H9 (cell line): ENCODE data around the gene MUC15. TPM values are rescaled to one million over a fixed set of nuclear protein-coding genes. Genes with fewer than 3 reads are reported as not detected.

Experiments
- DNase-seq: peaks from one replicate; pipeline ENCODE4 v3.0.0-alpha.2; 2017
- H2AFZ ChIP-seq: one replicate; pipeline ENCODE4 v1.6.1; 2013; ENCODE audit warnings: mild to moderate bottlenecking, low read length, control low read depth, moderate library complexity
- H2AK5ac ChIP-seq: 2 replicates; pipeline ENCODE4 v1.6.1; 2013; ENCODE audit warnings: low read length, control low read depth, mixed read lengths; ENCODE audit not compliant: insufficient read length
- H2BK120ac ChIP-seq: one replicate; pipeline ENCODE4 v1.6.1; 2013; ENCODE audit warnings: low read depth, mild to moderate bottlenecking, low read length, control low read depth, inconsistent platforms; ENCODE audit not compliant: poor library complexity, severe bottlenecking
- H2BK12ac ChIP-seq: 2 replicates; pipeline ENCODE4 v1.6.1; 2013; ENCODE audit warnings: low read length, control low read depth, mixed read lengths, low read depth; ENCODE audit not compliant: insufficient read length
- H2BK15ac ChIP-seq: 2 replicates; pipeline ENCODE4 v1.6.1; 2013; ENCODE audit warnings: low read depth, low read length, control low read depth
- H2BK20ac ChIP-seq: one replicate; pipeline ENCODE4 v1.6.1; 2013; ENCODE audit warnings: low read depth, mild to moderate bottlenecking, low read length, control low read depth, inconsistent platforms; ENCODE audit not compliant: poor library complexity, severe bottlenecking
- H2BK5ac ChIP-seq: 2 replicates; pipeline ENCODE4 v1.6.1; 2013; ENCODE audit warnings: low read length, control low read depth, mixed read lengths; ENCODE audit not compliant: insufficient read length
- H3K14ac ChIP-seq: 2 replicates; pipeline ENCODE4 v1.6.1; 2013; ENCODE audit warnings: low read length, control low read depth; ENCODE audit not compliant: insufficient read depth
- H3K18ac ChIP-seq: 2 replicates; pipeline ENCODE4 v1.6.1; 2013; ENCODE audit warnings: low read depth, mild to moderate bottlenecking, mixed read lengths, low read length, control low read depth; ENCODE audit not compliant: insufficient read length
- H3K23ac ChIP-seq: 2 replicates; pipeline ENCODE4 v1.6.1; 2013; ENCODE audit warnings: low read length, control low read depth, mixed read lengths, low read depth; ENCODE audit not compliant: insufficient read length
- H3K23me2 ChIP-seq: 2 replicates; pipeline ENCODE4 v1.6.1; 2013; ENCODE audit warnings: low read depth, mild to moderate bottlenecking, mixed read lengths, low read length, control low read depth; ENCODE audit not compliant: insufficient read length, poor library complexity, severe bottlenecking
- H3K27ac ChIP-seq: 2 replicates; pipeline ENCODE4 v1.5.1; 2013; ENCODE audit warnings: low read length, control low read depth, mixed read lengths, low read depth; ENCODE audit not compliant: insufficient read length
- H3K27me3 ChIP-seq: 2 replicates; pipeline ENCODE4 v1.6.1; 2013; ENCODE audit warnings: low read length, control low read depth, inconsistent platforms; ENCODE audit not compliant: insufficient read depth
- H3K4ac ChIP-seq: 2 replicates; pipeline ENCODE4 v1.6.1; 2013; ENCODE audit warnings: low read depth, mild to moderate bottlenecking, control low read depth, inconsistent platforms, low read length, moderate library complexity
- H3K4me1 ChIP-seq: 2 replicates; pipeline ENCODE4 v1.6.1; 2013; ENCODE audit warnings: low read length, control low read depth, inconsistent platforms; ENCODE audit not compliant: insufficient read depth
- H3K4me2 ChIP-seq: 2 replicates; pipeline ENCODE4 v1.6.1; 2013; ENCODE audit warnings: low read length, control low read depth, mixed read lengths; ENCODE audit not compliant: insufficient read length, insufficient read depth
- H3K56ac ChIP-seq: 2 replicates; pipeline ENCODE4 v1.6.1; 2013; ENCODE audit warnings: low read depth, mild to moderate bottlenecking, mixed read lengths, low read length, control low read depth; ENCODE audit not compliant: insufficient read length
- H3K79me1 ChIP-seq: 2 replicates; pipeline ENCODE4 v1.6.1; 2013; ENCODE audit warnings: low read depth, mild to moderate bottlenecking, moderate library complexity, low read length, control low read depth, inconsistent platforms; ENCODE audit not compliant: insufficient read depth, poor library complexity, severe bottlenecking
- H3K79me2 ChIP-seq: 2 replicates; pipeline ENCODE4 v1.6.1; 2013; ENCODE audit warnings: low read length, control low read depth, inconsistent platforms; ENCODE audit not compliant: insufficient read depth
- H3K9ac ChIP-seq: 2 replicates; pipeline ENCODE4 v1.6.1; 2013; ENCODE audit warnings: low read length, control low read depth, mixed read lengths; ENCODE audit not compliant: insufficient read length; ENCODE audit errors: extremely low read depth
- H3K9me3 ChIP-seq: one replicate; pipeline ENCODE4 v1.6.1; 2013; ENCODE audit warnings: low read depth, low read length, inconsistent platforms; ENCODE audit not compliant: control insufficient read depth
- H3T11ph ChIP-seq: one replicate; pipeline ENCODE4 v1.6.1; 2013; ENCODE audit warnings: mild to moderate bottlenecking, low read length, control low read depth, inconsistent platforms
- H4K20me1 ChIP-seq: one replicate; pipeline ENCODE4 v1.6.1; 2013; ENCODE audit not compliant: control insufficient read depth, insufficient read length, insufficient read depth
- H4K5ac ChIP-seq: 2 replicates; pipeline ENCODE4 v1.6.1; 2013; ENCODE audit warnings: low read depth, mild to moderate bottlenecking, mixed read lengths, low read length, control low read depth; ENCODE audit not compliant: insufficient read length
- H4K8ac ChIP-seq: replicated peaks from 2 replicates; pipeline ENCODE4 v1.6.1; 2013; ENCODE audit warnings: low read length, control low read depth, mixed read lengths, low read depth; ENCODE audit not compliant: insufficient read length
- H4K91ac ChIP-seq: 2 replicates; pipeline ENCODE4 v1.6.1; 2013; ENCODE audit warnings: low read depth, mild to moderate bottlenecking, moderate library complexity, mixed read lengths, low read length, control low read depth; ENCODE audit not compliant: insufficient read length
- H3K27ac Mint-ChIP-seq, 3 experiments: 2 replicates in 2 of 3; 3 replicates in 1 of 3; pipeline ENCODE4 v1.8.0; 2020 to 2021; ENCODE audit warnings: mixed read lengths in 3 of 3, mild to moderate bottlenecking in 1 of 3, moderate library complexity in 1 of 3
- H3K27me3 Mint-ChIP-seq: 2 replicates; pipeline ENCODE4 v1.8.0; 2021; ENCODE audit warnings: low read depth, mild to moderate bottlenecking, moderate library complexity, mixed read lengths
- H3K36me3 Mint-ChIP-seq, 3 experiments: 2 replicates in 2 of 3; 3 replicates in 1 of 3; pipeline ENCODE4 v1.8.0; 2020 to 2021; ENCODE audit warnings: low read depth in 3 of 3, mixed read lengths in 3 of 3; ENCODE audit not compliant: insufficient read depth in 1 of 3
- H3K4me1 Mint-ChIP-seq, 2 experiments: 2 replicates each; pipeline ENCODE4 v1.8.0; 2020; ENCODE audit warnings: mixed read lengths in 2 of 2
- H3K4me3 Mint-ChIP-seq, 2 experiments: 2 replicates in 1 of 2; 3 replicates in 1 of 2; pipeline ENCODE4 v1.8.0; 2020 to 2021; ENCODE audit warnings: mild to moderate bottlenecking in 2 of 2, mixed read lengths in 2 of 2, moderate library complexity in 1 of 2
- H3K9me3 Mint-ChIP-seq, 2 experiments: 2 replicates in 1 of 2; 3 replicates in 1 of 2; pipeline ENCODE4 v1.8.0; 2020; ENCODE audit warnings: mild to moderate bottlenecking in 2 of 2, mixed read lengths in 2 of 2, moderate library complexity in 1 of 2
- CTCF ChIP-seq: fragments of 200-600 bp; sonication (generic); conservative IDR thresholded peaks from 3 replicates; pipeline ENCODE4 v1.8.0; 2021; ENCODE audit warnings: antibody characterized with exemption, mild to moderate bottlenecking
- WGBS: extraction: QIAGEN DNeasy Blood & Tissue Kit; methylation state at CpG from one replicate; pipeline ENCODE4 v1.1.7; 2013; ENCODE audit warnings: missing lambda C conversion rate, low lambda C conversion rate, mixed read lengths; ENCODE audit not compliant: insufficient read length; ENCODE audit errors: extremely low coverage; 5-methylcytosine and 5-hydroxymethylcytosine counted together
- total RNA-seq: library from RNA; stranded (reverse); gene quantifications from 2 replicates; pipeline ENCODE4 v1.2.1, GENCODE V29; 2021

MUC15 gene
- total RNA-seq, 1 experiment from 2014 or later, result not detected

- DNase-seq, result no peak
- H3K4ac ChIP-seq, result no peak overlapping the region
- H3K23me2 ChIP-seq, result no peaks in the 10 kb centered on the region
- H3K23ac ChIP-seq, result no peak overlapping the region
- H4K5ac ChIP-seq, result no peak overlapping the region
- H3K56ac ChIP-seq, result no peak overlapping the region
- no peaks in the 10 kb centered on the region for H4K20me1 ChIP-seq
- no peaks in the 10 kb centered on the region for H3K79me1 ChIP-seq
- H4K91ac ChIP-seq, result no peak overlapping the region
- no peak overlapping the region for H2BK15ac ChIP-seq
- H3K4me2 ChIP-seq, result no peak overlapping the region
- no peaks in the 10 kb centered on the region for H3K79me2 ChIP-seq
- H2BK12ac ChIP-seq, result no peak overlapping the region
- H3K14ac ChIP-seq, result no peak overlapping the region
- no peak overlapping the region for H3K27ac ChIP-seq
- H3K27me3 Mint-ChIP-seq, result no peaks in the 10 kb centered on the region
- no peaks in the 10 kb centered on the region for H3K36me3 Mint-ChIP-seq
- H2BK5ac ChIP-seq, result no peak overlapping the region
- no peak for TF ChIP-seq CTCF
- no peak overlapping the region for H2BK20ac ChIP-seq
- H3K27ac Mint-ChIP-seq, result no peak overlapping the region; a peak in 1 of 7 replicates
- H3K4me1 Mint-ChIP-seq, result peaks cover 11 to 12% of the 10 kb centered on the region in 2 experiments
- H3K4me1 ChIP-seq, result no peaks in the 10 kb centered on the region
- H3K9me3 ChIP-seq, result no peaks in the 10 kb centered on the region
- H4K8ac ChIP-seq, result no peak overlapping the region
- H3T11ph ChIP-seq, result no peak overlapping the region
- no peak overlapping the region for H3K18ac ChIP-seq
- H2AFZ ChIP-seq, result no peak overlapping the region
- H3K4me3 Mint-ChIP-seq, result no peak overlapping the region
- H3K9ac ChIP-seq, result no peak overlapping the region
- whole genome bisulfite sequencing, result no CpG with 5 or more reads among the region's 2 CpGs
- H2BK120ac ChIP-seq, result no peak overlapping the region
- H2AK5ac ChIP-seq, result no peak overlapping the region
- no peaks in the 10 kb centered on the region for H3K9me3 Mint-ChIP-seq
- H3K27me3 ChIP-seq, result no peaks in the 10 kb centered on the region
Measured at GRCh38 chr11:26579683-26580082, 7.6 kb upstream of the MUC15 start.
